Caco-2 (cell line): ENCODE results near the gene EXOSC10. TPM values are rescaled to one million over a fixed set of nuclear protein-coding genes. Genes with fewer than 3 reads are reported as not detected.

Experiments used
- BruUV-seq: library from RNA; stranded (reverse); fragments of 400-500 nt; replicated peaks from 2 replicates; lab custom pipeline; 2021; lab: Mats Ljungman, UMichigan
- CTCF ChIA-PET: fragments of 300-600 bp; sonication (Branson Sonifier 250); formaldehyde crosslinking; loops from one replicate; lab custom pipeline; 2022; ENCODE audit warnings: antibody characterized with exemption; lab: Charles Lee
- POLR2A ChIA-PET: fragments of 300-600 bp; sonication (Branson Sonifier 250); formaldehyde crosslinking; loops from one replicate; lab custom pipeline; 2022; ENCODE audit warnings: antibody characterized with exemption; lab: Charles Lee
- DNase-seq, 2 experiments: peaks; one replicate each; pipeline versions ENCODE4 v3.0.0 to v3.0.0-alpha.2; 2020 to 2022
- H3K27me3 ChIP-seq: replicated peaks from 2 replicates; pipeline ENCODE4 v1.6.0; 2011; ENCODE audit warnings: low read length; ENCODE audit not compliant: control insufficient read depth, insufficient read depth
- H3K36me3 ChIP-seq: 2 replicates; pipeline ENCODE4 v1.5.1; 2011; ENCODE audit warnings: low read length; ENCODE audit not compliant: control insufficient read depth, insufficient read depth
- H3K4me1 ChIP-seq: fragments of 250-450 bp; sonication (Bioruptor Pico); 2 replicates; pipeline ENCODE4 v1.5.1; 2020; ENCODE audit warnings: mild to moderate bottlenecking
- H3K4me3 ChIP-seq: 2 replicates; pipeline ENCODE4 v1.5.1; 2011; ENCODE audit warnings: low read depth, mild to moderate bottlenecking, control low read depth, low read length
- H3K9me3 ChIP-seq: fragments of 250-450 bp; sonication (Bioruptor Pico); 2 replicates; pipeline ENCODE4 v1.5.1; 2020; ENCODE audit warnings: mild to moderate bottlenecking, moderate library complexity
- H3K27ac Mint-ChIP-seq: one replicate; pipeline ENCODE4 v1.8.0; 2022; ENCODE audit warnings: mixed read lengths; ENCODE audit not compliant: unreplicated experiment
- H3K27me3 Mint-ChIP-seq: one replicate; pipeline ENCODE4 v1.8.0; 2022; ENCODE audit warnings: mixed read lengths; ENCODE audit not compliant: insufficient read depth, unreplicated experiment
- H3K36me3 Mint-ChIP-seq: one replicate; pipeline ENCODE4 v1.8.0; 2022; ENCODE audit warnings: mild to moderate bottlenecking, mixed read lengths; ENCODE audit not compliant: insufficient read depth, unreplicated experiment
- H3K4me1 Mint-ChIP-seq: one replicate; pipeline ENCODE4 v1.8.0; 2022; ENCODE audit warnings: low read depth, mixed read lengths; ENCODE audit not compliant: unreplicated experiment
- H3K4me3 Mint-ChIP-seq: one replicate; pipeline ENCODE4 v1.8.0; 2022; ENCODE audit warnings: mild to moderate bottlenecking, moderate library complexity, mixed read lengths; ENCODE audit not compliant: unreplicated experiment
- H3K9me3 Mint-ChIP-seq: one replicate; pipeline ENCODE4 v1.8.0; 2022; ENCODE audit warnings: mixed read lengths; ENCODE audit not compliant: unreplicated experiment
- CTCF ChIP-seq, 2 experiments: fragments of 200-600 bp in 1 of 2; IDR thresholded peaks; 1 replicate in 1 of 2; 2 replicates in 1 of 2; pipeline versions ENCODE4 v1.5.1 to v1.8.0; 2011 to 2022; ENCODE audit warnings: antibody characterized with exemption in 1 of 2, control low read depth in 1 of 2, inconsistent platforms in 1 of 2, low read depth in 1 of 2, low read length in 1 of 2, mild to moderate bottlenecking in 1 of 2, moderate library complexity in 1 of 2; ENCODE audit not compliant: insufficient read depth in 1 of 2, severe bottlenecking in 1 of 2, unreplicated experiment in 1 of 2
- intact Hi-C: fragments of 100-400 bp; cut with micrococcal nuclease; formaldehyde crosslinking; loops from one replicate; pipeline ENCODE4 v1.10.0; 2022; ENCODE audit not compliant: unreplicated experiment
- total RNA-seq: library from RNA; stranded (reverse); gene quantifications from 2 replicates; pipeline ENCODE4 v1.2.3, GENCODE V29; 2022

Gene EXOSC10
- total RNA-seq, 1 experiment from 2014 or later = 83.7 TPM

- H3K27ac Mint-ChIP-seq = no peak overlapping the region
- H3K4me1 ChIP-seq = no peaks in the 10 kb centered on the region
- no peaks in the 10 kb centered on the region for H3K9me3 ChIP-seq
- peaks cover 70% of the 10 kb centered on the region for H3K36me3 Mint-ChIP-seq
- H3K9me3 Mint-ChIP-seq = no peaks in the 10 kb centered on the region
- TF ChIP-seq CTCF (IDR thresholded peaks at IDR 0.05; ENCODE audit: insufficient read depth in 1 of 2, low read depth in 1 of 2, low read length in 1 of 2, severe bottlenecking in 1 of 2, unreplicated experiment in 1 of 2) = no peak
- no peaks in the 10 kb centered on the region for H3K4me1 Mint-ChIP-seq
- DNase-seq = peak in 1 of 2 experiments; percentile 0
- H3K4me3 ChIP-seq = no peak overlapping the region
- no TSS peak for BruUV-seq
- H3K4me3 Mint-ChIP-seq = no peak overlapping the region
- intact Hi-C loops = no loop called here
- POLR2A ChIA-PET = no interaction called here
- H3K27me3 ChIP-seq = no peaks in the 10 kb centered on the region
- peaks cover 5% of the 10 kb centered on the region for H3K36me3 ChIP-seq
- H3K27me3 Mint-ChIP-seq = no peaks in the 10 kb centered on the region
- CTCF ChIA-PET = interaction anchor here (0.6 kb wide), 1 partner anchor 170 kb away, joined by 4 read pairs; no protein-coding TSS in a partner anchor
Observed at GRCh38 chr1:11068600-11069473, 30.8 kb downstream of the EXOSC10 start.

DNA sequence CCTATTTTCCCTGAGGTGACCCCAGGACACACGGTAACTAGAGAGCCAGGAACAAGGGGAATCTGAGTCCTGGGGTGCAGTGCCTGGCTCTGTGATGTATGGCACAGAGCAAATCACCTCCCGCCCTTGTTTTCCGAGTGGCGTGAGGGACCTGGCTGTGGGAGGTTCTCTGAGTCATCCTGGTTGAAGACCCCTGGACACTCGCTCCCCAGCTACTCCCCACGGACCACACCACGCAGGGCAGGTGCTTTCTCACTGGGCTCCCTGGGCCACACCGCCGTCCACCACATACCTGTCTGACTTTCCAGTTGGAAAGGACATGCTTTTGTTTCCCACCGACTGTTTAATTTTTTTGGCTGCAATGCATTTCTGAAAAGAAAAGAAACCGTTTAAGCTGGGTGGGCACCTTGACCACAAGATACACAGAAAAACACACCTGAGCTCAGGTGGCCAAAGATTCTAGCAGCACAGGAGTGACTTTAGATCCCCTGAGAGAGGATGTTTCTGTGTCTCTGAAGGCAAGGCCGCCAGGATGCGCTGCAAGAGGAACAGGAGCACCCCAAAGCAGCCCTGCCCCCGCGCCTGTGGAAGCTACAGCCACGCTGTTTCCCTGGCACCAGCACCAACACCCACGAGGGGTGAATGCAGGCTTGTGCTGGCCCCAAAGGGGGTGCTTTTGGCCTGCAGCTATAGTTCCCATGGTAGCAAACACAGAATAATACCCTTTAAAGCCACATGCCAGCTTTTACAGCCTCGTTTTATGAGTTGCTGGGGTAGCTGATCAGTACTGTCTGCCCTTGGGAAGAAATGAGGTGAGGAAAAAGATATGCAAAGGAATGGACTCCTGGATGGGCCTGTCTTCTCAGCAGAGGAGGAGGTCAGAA lies 31.7 kb downstream of the EXOSC10 start:
- intact Hi-C loops = no loop called here
- no peaks in the 10 kb centered on the region for H3K4me1 ChIP-seq
- H3K9me3 ChIP-seq = no peaks in the 10 kb centered on the region
- Mint-ChIP-seq H3K9me3 (no peaks in the 10 kb centered on the region), H3K36me3 (peaks cover 73% of the 10 kb centered on the region), H3K27ac (no peak overlapping the region), H3K4me3 (no peak overlapping the region), H3K4me1 (no peaks in the 10 kb centered on the region), H3K27me3 (no peaks in the 10 kb centered on the region)
- peak in 1 of 2 experiments; percentile 21 for DNase-seq
- TF ChIP-seq CTCF (IDR thresholded peaks at IDR 0.05; ENCODE audit: insufficient read depth in 1 of 2, low read depth in 1 of 2, low read length in 1 of 2, severe bottlenecking in 1 of 2, unreplicated experiment in 1 of 2) = no peak
- BruUV-seq = no TSS peak
- peaks cover 6% of the 10 kb centered on the region for H3K36me3 ChIP-seq
- POLR2A ChIA-PET = no interaction called here
- CTCF ChIA-PET = no interaction called here
- H3K4me3 ChIP-seq = no peak overlapping the region
- H3K27me3 ChIP-seq = no peaks in the 10 kb centered on the region

- ChIA-PET POLR2A (no interaction called here), CTCF (no interaction called here)
- H3K4me3 ChIP-seq = no peak overlapping the region
- H3K4me1 ChIP-seq = 0 out of 2 replicates have a peak, but pooled peaks cover 4% of the 10 kb centered on the region
- no TSS peak for BruUV-seq
- Mint-ChIP-seq H3K9me3 (no peaks in the 10 kb centered on the region), H3K27ac (no peak overlapping the region), H3K36me3 (peaks cover 65% of the 10 kb centered on the region), H3K4me3 (no peak overlapping the region), H3K4me1 (no peaks in the 10 kb centered on the region), H3K27me3 (no peaks in the 10 kb centered on the region)
- no peak for DNase-seq
- H3K27me3 ChIP-seq = no peaks in the 10 kb centered on the region
- peaks cover 2% of the 10 kb centered on the region for H3K36me3 ChIP-seq
- intact Hi-C loops = no loop called here
- no peaks in the 10 kb centered on the region for H3K9me3 ChIP-seq
- no peak for TF ChIP-seq CTCF (IDR thresholded peaks at IDR 0.05; ENCODE audit: insufficient read depth in 1 of 2, low read depth in 1 of 2, low read length in 1 of 2, severe bottlenecking in 1 of 2, unreplicated experiment in 1 of 2)
Observed at GRCh38 chr1:11065796-11066195, 33.9 kb downstream of the EXOSC10 start.
